WERI-Rb-1 (cell line): ENCODE data around the gene HBA1.

Source experiments
- DNase-seq: peaks from one replicate; pipeline ENCODE4 v3.0.0-alpha.2; 2020
- H3K27ac ChIP-seq: fragments of 250-450 bp; sonication (Bioruptor Pico); 2 replicates; pipeline ENCODE4 v1.5.1; 2020; ENCODE audit warnings: mild to moderate bottlenecking, moderate library complexity
- H3K27me3 ChIP-seq: fragments of 250-450 bp; sonication (Bioruptor Pico); 2 replicates; pipeline ENCODE4 v1.5.1; 2021; ENCODE audit warnings: mild to moderate bottlenecking, low read depth, moderate library complexity; ENCODE audit not compliant: insufficient read depth, severe bottlenecking
- H3K36me3 ChIP-seq: fragments of 250-450 bp; sonication (Bioruptor Pico); 2 replicates; pipeline ENCODE4 v1.5.1; 2020; ENCODE audit warnings: mild to moderate bottlenecking, moderate library complexity
- H3K4me3 ChIP-seq: 2 replicates; pipeline ENCODE4 v1.5.1; 2011; ENCODE audit warnings: low read depth, mild to moderate bottlenecking, control low read depth, low read length
- H3K9me3 ChIP-seq: fragments of 250-450 bp; sonication (Bioruptor Pico); 2 replicates; pipeline ENCODE4 v1.5.1; 2021; ENCODE audit warnings: mild to moderate bottlenecking, moderate library complexity; ENCODE audit not compliant: severe bottlenecking
- CTCF ChIP-seq: IDR thresholded peaks from 2 replicates; pipeline ENCODE4 v1.5.1; 2011; ENCODE audit warnings: low read depth, mild to moderate bottlenecking, control low read depth, inconsistent platforms, low read length

Gene HBA1

GRCh38 chr16:140175-140857 lies 36.2 kb upstream of the HBA1 start:
- Histone ChIP-seq H3K9me3 (no peaks in the 10 kb centered on the region), H3K36me3 (peaks cover 3% of the 10 kb centered on the region; the same call in 1 of the 2 replicates), H3K27me3 (no peaks in the 10 kb centered on the region), H3K4me3 (no peak overlapping the region), H3K27ac (no peak overlapping the region)
- DNase-seq = no peak
- TF ChIP-seq CTCF = no peak

GRCh38 chr16:142405-142967 lies 34.0 kb upstream of the HBA1 start:
- H3K36me3 ChIP-seq = no peaks in the 10 kb centered on the region
- no peak overlapping the region for H3K4me3 ChIP-seq
- no peak for DNase-seq
- H3K9me3 ChIP-seq = no peaks in the 10 kb centered on the region
- H3K27me3 ChIP-seq = no peaks in the 10 kb centered on the region
- TF ChIP-seq CTCF = no peak
- H3K27ac ChIP-seq = no peak overlapping the region

- TF ChIP-seq CTCF = no peak
- DNase-seq = no peak
Observed at GRCh38 chr16:143047-143446, 33.4 kb upstream of the HBA1 start.

GRCh38 chr16:143456-143855 lies 33.0 kb upstream of the HBA1 start:
- TF ChIP-seq CTCF = no peak
- H3K9me3 ChIP-seq = no peaks in the 10 kb centered on the region
- no peak overlapping the region for H3K27ac ChIP-seq
- no peaks in the 10 kb centered on the region for H3K27me3 ChIP-seq
- H3K4me3 ChIP-seq = no peak overlapping the region
- H3K36me3 ChIP-seq = no peaks in the 10 kb centered on the region
- DNase-seq = no peak

More at GRCh38 chr16:143047-143446, 33.4 kb upstream of the HBA1 start:
- no peaks in the 10 kb centered on the region for H3K36me3 ChIP-seq
- H3K4me3 ChIP-seq = no peak overlapping the region
- no peaks in the 10 kb centered on the region for H3K9me3 ChIP-seq
- H3K27me3 ChIP-seq = no peaks in the 10 kb centered on the region
- no peak overlapping the region for H3K27ac ChIP-seq

- H3K9me3 ChIP-seq = no peaks in the 10 kb centered on the region
- no peak overlapping the region for H3K4me3 ChIP-seq
- TF ChIP-seq CTCF = no peak
- no peak for DNase-seq
- no peaks in the 10 kb centered on the region for H3K36me3 ChIP-seq
- H3K27me3 ChIP-seq = no peaks in the 10 kb centered on the region
- no peak overlapping the region for H3K27ac ChIP-seq
Observed at GRCh38 chr16:144797-145252, 31.7 kb upstream of the HBA1 start.
